GM18868 (cell line): ENCODE measurements around the gene KCNRG.
A peak's percentile ranks its signal among the peaks of the same experiment; 100 is the strongest.
"Not testable (repeated sequence)": the region's sequence is repeated elsewhere in the genome, so short reads cannot be mapped to it uniquely, and the experiment has no call there.

Experiments used
- ATAC-seq: cut with Tn5 transposase; IDR thresholded peaks from one replicate; pipeline ENCODE4 v1.9.1; 2021; ENCODE audit warnings: mild to moderate bottlenecking, moderate library complexity; ENCODE audit not compliant: unreplicated experiment

Gene KCNRG, protein sequence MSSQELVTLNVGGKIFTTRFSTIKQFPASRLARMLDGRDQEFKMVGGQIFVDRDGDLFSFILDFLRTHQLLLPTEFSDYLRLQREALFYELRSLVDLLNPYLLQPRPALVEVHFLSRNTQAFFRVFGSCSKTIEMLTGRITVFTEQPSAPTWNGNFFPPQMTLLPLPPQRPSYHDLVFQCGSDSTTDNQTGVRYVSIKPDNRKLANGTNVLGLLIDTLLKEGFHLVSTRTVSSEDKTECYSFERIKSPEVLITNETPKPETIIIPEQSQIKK

GRCh38 chr13:50015258-50015657 lies at the start of gene KCNRG:
KCNRG (plus strand) TSS chr13:50015444; CDS start chr13:50015494, 50 bp downstream.
- ATAC-seq = no peak

GRCh38 chr13:49967456-49967855 lies 47.8 kb upstream of the KCNRG start:
- no peak for ATAC-seq

DNA sequence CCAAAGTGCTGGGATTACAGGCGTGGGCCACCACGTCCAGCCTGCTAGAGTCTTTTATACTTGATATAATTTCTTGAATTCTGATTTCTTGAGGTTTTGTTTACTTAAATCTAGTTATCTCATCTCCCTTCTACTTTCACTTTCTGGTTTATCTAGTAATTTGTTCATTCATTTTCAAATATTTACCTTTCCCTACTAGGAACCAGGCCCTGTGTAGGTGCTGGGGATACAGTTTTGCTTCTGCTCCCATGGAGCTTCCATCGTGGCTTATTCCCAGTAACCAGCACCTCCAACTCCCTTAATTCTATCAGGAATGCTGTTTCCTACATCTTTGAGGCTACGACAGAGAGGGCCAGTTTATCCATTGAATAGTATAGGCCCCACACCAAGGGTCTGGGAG lies 42.5 kb upstream of the KCNRG start:
- no peak for ATAC-seq

DNA sequence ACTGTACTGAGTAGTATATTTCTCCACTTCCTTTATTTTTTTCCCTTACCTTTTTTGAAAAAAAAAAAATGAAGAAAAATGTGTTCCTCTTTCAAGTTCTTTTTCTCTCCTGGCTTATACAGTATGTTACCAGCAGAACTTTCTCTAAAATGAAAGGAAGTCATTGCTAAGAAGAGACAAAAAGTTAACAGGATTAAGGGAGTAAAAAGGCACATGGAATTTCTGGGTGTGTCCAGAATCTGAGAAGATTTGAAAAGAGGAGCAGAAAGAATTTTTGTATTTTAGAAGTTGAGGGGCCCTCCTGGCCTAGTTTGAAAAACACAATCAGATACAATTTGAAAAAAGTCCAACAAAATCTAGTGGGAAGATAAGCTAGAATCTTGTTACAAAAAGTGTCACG lies 39.4 kb upstream of the KCNRG start:
- no peak for ATAC-seq

DNA sequence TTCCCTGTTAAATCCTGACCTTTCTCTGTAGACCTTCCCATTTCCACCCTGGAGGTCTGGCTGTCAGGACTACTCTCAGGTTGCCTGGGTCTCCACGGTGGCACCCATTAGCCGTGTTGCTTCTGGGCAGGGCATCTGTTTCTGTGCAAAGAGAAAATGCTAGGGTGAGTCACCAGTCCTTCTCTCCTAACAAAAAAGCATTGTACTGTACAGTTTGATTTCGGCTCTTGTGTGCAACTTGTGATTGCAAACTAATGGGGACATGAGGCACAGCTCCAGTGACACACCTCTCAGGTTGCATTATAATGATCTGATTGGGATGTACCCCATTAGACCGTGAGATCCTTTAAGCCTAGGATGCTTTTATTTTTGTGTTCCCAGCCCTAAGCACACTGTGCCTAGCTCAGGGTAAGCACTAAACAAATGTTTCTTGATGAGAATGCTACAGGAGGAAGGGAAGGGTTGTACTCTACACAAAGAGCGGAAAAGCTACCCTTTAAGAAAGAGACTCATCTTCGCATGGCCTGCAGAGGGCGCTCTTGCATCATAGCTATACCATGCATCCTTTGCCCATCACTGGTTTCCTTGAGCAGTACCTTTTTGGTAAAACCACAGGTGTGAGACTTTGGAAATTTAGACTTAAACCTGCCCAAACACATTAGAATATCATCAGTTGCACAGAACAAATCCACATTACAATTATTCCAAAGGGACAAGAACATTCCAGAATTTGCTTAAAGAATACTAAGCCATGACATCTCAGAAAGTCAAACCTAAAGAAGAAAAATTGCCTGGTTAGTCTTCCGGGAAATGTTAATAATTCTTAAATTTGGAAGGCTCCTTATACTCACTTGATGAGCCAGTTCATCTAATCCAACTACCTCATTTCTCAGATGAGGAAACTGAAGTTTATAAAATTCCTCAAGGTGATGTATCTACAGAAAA lies 38.7 kb upstream of the KCNRG start:
- peak; percentile 76 for ATAC-seq

DNA sequence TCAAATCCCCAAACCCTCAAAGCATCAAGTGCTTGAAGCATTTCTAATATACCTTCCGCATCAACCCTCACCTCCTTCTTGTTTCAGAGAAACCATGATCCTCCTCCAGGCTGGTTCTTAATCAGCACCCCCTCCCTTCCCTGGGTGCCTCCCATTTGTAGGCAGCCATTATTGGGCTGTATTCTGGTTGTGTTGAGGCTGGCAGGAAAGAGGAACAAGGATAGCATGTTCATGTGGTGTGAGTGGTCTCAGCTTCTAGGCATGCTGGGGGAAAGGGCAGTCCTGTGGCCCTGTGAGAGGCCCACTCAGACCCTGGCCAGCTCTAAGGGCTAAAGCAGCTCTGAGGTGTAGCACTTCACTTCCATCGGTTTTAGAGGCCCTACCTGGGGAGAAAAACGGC lies 37.3 kb upstream of the KCNRG start:
- no peak for ATAC-seq

DNA sequence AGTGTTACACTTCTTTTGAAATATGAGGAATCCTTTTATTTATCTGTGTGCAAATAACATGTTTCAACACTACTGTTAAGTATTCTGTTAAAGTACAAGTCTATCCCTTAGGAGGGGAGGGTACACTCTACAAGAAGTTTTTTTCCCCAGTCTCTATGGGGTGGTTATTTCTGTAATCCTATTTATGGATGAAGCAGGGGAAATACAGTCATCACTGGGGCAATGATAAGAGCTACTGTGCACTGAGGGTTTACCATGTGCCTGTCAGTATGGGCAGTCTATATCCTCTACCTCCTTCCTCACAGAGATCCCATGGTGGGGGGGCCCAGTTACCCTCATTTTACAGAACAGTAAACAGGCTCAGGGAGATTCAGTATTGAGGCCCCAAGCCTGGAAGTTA lies 35.0 kb upstream of the KCNRG start:
- ATAC-seq = no peak

- ATAC-seq = no peak
These were observed 30.1 kb upstream of the KCNRG start for GRCh38 chr13:49985129-49985528.

- ATAC-seq = no peak
These were observed 28.8 kb upstream of the KCNRG start for GRCh38 chr13:49986471-49986870.

- ATAC-seq = not testable (repeated sequence)
These were observed 24.6 kb upstream of the KCNRG start for GRCh38 chr13:49990612-49991011.

DNA sequence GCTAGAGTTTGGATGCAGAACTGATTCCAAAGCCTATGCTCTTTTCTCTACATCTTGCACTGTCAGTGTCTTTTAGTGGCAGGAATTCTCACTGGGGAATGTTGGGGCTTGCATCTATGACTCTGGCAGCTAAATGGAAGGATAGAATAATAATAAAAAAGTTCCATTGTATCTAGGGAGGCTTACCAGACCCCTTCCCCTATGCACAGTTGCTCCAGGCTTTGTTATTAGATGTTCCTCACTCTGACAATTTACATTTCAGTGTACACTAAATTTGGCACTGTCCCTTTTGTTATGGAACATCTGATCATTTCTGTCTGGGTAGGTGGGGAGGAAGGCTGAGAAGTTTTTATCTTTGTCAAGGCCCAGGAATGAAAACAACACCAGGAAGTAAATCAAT lies 22.1 kb upstream of the KCNRG start:
- no peak for ATAC-seq

- no peak for ATAC-seq
These were observed 21.6 kb upstream of the KCNRG start for GRCh38 chr13:49993666-49994065.

DNA sequence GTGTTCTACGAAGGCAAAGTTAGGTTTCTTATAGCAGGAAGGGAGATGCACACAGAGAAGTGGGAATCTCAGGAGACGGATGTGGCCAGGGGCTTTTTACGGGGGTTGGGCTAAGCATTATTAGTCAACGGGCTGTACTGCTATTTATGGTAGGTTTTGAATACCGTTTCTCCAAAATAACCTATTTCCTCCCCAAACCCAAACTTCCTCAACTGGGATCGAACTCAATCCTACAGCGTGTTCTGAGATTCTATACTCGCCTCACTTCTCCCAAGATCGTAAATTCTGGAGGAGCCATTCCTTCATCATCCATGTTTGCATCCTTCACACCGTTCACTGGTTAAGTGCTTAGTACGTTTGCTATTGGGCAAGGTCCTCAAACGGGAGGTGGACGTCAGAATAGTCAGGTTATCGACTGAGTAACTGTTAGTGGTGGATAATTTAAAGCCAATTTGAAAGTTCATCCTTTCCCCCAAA lies 19.6 kb upstream of the KCNRG start:
- peak; percentile 29 for ATAC-seq

DNA sequence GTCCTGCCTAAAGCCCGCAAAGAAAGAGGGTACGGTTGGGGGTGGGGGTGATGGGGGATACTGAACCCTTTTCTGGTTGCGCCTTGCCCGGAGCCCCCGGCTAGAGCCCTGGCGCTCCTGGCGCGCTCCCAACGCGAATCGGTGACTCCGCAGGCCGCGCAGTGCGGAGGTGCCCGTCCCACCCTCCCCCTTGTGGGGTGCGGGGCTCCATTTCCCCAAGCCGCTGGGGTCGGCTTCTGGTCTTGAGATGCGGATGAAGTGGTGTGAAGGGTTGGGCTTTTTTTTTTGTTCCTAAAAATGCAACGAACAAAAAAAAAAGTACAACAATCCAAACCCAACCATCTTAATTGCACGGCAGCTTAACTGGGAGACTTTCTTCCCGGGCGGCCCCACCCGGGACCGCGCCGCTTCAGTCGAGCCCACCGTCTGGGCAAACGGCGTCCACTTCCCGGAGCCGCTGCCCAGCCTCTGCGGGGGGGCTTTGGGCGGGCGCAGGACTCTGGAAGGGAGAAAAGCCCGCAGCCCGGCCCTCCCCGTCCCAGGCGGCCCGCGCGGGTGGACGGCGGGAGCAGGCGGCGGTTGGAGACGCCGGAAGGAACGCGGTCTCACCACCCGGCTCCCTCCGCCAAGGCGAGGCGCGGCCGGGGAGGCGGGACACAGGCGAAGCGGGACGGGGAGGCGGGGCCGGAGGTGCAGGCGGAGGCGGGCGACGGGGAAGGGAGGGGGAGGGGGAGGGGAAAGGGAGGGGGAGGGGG lies 18.9 kb upstream of the KCNRG start:
- peak; percentile 57 for ATAC-seq

DNA sequence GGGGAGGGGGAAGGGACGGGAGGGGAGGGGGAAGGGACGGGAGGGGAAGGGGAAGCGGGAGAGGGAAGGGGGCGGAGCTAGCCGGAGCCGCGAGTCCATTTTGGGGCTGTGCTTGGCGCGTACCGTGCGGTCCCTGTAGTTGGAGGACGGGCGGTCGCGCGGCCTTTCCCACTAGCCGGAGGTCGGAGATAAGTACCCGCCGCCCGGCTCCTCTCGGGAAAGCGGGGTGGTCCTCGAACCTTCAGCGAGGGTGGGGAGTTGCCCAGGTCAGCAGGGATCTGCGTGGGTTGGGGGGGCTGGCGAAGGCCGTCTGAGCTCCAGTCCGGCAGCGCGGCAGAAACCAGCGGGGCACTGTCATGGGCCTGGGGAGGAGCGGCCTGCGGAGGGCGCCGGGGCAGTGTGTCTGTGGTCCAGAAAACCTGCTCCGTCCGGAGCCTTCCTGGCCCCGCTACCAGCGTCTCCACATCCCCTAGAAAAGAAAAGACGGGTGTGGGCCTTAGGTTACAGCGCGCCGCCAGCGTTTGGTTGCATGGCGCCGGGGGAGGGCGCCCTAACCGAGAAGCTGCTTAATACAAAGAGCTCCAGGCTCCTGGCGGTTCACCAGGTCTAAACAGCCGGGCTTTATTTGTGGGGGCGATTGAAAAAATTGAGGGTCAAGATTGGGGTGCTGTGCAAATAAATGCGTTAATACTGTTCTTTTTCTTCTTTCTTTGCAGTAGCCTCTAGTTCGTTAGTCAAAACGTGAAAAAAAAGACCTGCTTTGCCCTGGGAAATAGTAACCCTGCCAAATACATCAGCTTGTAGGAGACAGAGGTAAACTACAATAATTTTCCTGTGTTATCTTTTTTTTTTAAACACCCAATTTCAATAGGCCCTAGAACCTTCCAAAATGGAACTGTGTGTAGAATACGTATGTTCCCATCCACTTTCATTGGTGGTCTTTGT lies 18.0 kb upstream of the KCNRG start, which contains the start of gene TRIM13:
TSS of gene TRIM13 (plus strand) at position 92 of the 945 bp plus-strand sequence. CDS start 14,899 bp downstream, outside the sequence.
- ATAC-seq = peak; percentile 75

- ATAC-seq = no peak
These were observed 17.3 kb upstream of the KCNRG start for GRCh38 chr13:49997955-49998354.

GRCh38 chr13:49998714-49999624 lies 16.3 kb upstream of the KCNRG start:
- no peak for ATAC-seq

DNA sequence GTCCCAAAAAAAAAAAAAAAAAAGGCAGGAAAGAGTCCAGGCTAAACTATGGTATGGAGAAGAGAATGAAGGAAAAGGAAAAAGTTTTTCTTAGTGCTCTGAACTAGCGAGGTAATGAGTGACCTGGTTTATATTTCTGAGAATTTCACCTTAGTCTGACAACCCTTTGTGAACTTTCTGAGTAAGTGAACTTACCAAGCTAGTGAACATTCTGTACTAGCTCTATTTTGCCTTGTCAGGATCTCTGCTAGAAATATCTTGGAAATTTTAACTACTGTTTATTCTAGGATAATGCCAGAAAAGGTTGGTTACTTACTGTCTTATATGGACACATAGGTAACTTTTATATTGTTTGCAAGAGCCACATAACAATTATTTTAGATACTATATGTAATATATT lies 14.0 kb upstream of the KCNRG start:
- no peak for ATAC-seq
